Astrocyte (in vitro differentiated cells and primary cell): ENCODE measurements around the gene SYT4. TPM values are rescaled to one million over a fixed set of nuclear protein-coding genes. Genes with fewer than 3 reads are reported as not detected.
"Not testable (repeated sequence)": the region's sequence is repeated elsewhere in the genome, so short reads cannot be mapped to it uniquely, and the experiment has no call there.

Experiments
- DNase-seq: peaks from one replicate; pipeline ENCODE4 v3.0.0-alpha.2; 2010; ENCODE audit warnings: low read depth
- FAIRE-seq: peaks from 2 replicates; lab custom pipeline; 2011; peaks lifted over from hg19 to GRCh38; lab: Jason Lieb, UNC
- H2AFZ ChIP-seq: 2 replicates; pipeline ENCODE4 v1.6.0; 2012; ENCODE audit warnings: low read depth, low read length, inconsistent platforms
- H3K27ac ChIP-seq: 2 replicates; pipeline ENCODE4 v1.5.1; 2011; ENCODE audit warnings: low read depth, low read length, inconsistent platforms
- H3K27me3 ChIP-seq: 2 replicates; pipeline ENCODE4 v1.6.0; 2011; ENCODE audit warnings: low read length, inconsistent platforms; ENCODE audit not compliant: insufficient read depth
- H3K36me3 ChIP-seq: 2 replicates; pipeline ENCODE4 v1.5.1; 2011; ENCODE audit warnings: low read length, inconsistent platforms; ENCODE audit not compliant: insufficient read depth
- H3K4me1 ChIP-seq: 2 replicates; pipeline ENCODE4 v1.5.1; 2011; ENCODE audit warnings: low read length, inconsistent platforms; ENCODE audit not compliant: insufficient read depth
- H3K4me2 ChIP-seq: 2 replicates; pipeline ENCODE4 v1.6.0; 2012; ENCODE audit warnings: low read length, inconsistent platforms
- H3K4me3 ChIP-seq: 2 replicates; pipeline ENCODE4 v1.5.1; 2011; ENCODE audit warnings: low read depth, mild to moderate bottlenecking, low read length, inconsistent platforms; ENCODE audit not compliant: insufficient read depth
- H3K79me2 ChIP-seq: 2 replicates; pipeline ENCODE4 v1.6.0; 2012; ENCODE audit warnings: mild to moderate bottlenecking, low read length, inconsistent platforms; ENCODE audit not compliant: insufficient read depth
- H3K9ac ChIP-seq: 2 replicates; pipeline ENCODE4 v1.6.0; 2012; ENCODE audit warnings: mild to moderate bottlenecking, low read length, inconsistent platforms
- H3K9me3 ChIP-seq: 2 replicates; pipeline ENCODE4 v1.5.1; 2012; ENCODE audit warnings: low read depth, mild to moderate bottlenecking, low read length, inconsistent platforms; ENCODE audit not compliant: insufficient read depth
- H4K20me1 ChIP-seq: 2 replicates; pipeline ENCODE4 v1.6.0; 2012; ENCODE audit warnings: low read length, inconsistent platforms; ENCODE audit not compliant: insufficient read depth
- H3K27ac Mint-ChIP-seq: one replicate; pipeline ENCODE4 v1.8.0; 2021; ENCODE audit warnings: mild to moderate bottlenecking, mixed read lengths; ENCODE audit not compliant: unreplicated experiment
- H3K27me3 Mint-ChIP-seq: one replicate; pipeline ENCODE4 v1.8.0; 2021; ENCODE audit warnings: low read depth, mixed read lengths; ENCODE audit not compliant: unreplicated experiment
- H3K36me3 Mint-ChIP-seq: one replicate; pipeline ENCODE4 v1.8.0; 2021; ENCODE audit warnings: low read depth, mixed read lengths; ENCODE audit not compliant: unreplicated experiment
- H3K4me1 Mint-ChIP-seq: one replicate; pipeline ENCODE4 v1.8.0; 2021; ENCODE audit warnings: low read depth, mixed read lengths; ENCODE audit not compliant: unreplicated experiment
- H3K4me3 Mint-ChIP-seq: one replicate; pipeline ENCODE4 v1.8.0; 2021; ENCODE audit warnings: mild to moderate bottlenecking, moderate library complexity, mixed read lengths; ENCODE audit not compliant: unreplicated experiment
- H3K9me3 Mint-ChIP-seq: one replicate; pipeline ENCODE4 v1.8.0; 2021; ENCODE audit warnings: mild to moderate bottlenecking, mixed read lengths; ENCODE audit not compliant: unreplicated experiment
- CTCF ChIP-seq: IDR thresholded peaks from 2 replicates; pipeline ENCODE4 v1.5.1; 2011; ENCODE audit warnings: low read depth, mild to moderate bottlenecking, inconsistent platforms, low read length, moderate library complexity; ENCODE audit not compliant: insufficient read depth
- EZH2 ChIP-seq: IDR thresholded peaks from 2 replicates; pipeline ENCODE4 v1.6.1; 2012; ENCODE audit warnings: mild to moderate bottlenecking, low read length, inconsistent platforms; ENCODE audit not compliant: insufficient read depth
- total RNA-seq: library from RNA; stranded (reverse); gene quantifications from 2 replicates; pipeline ENCODE4 v1.2.1, GENCODE V29; 2021

The SYT4 gene
- total RNA-seq, 1 donor from 2014 or later, result not detected

- H3K4me2 ChIP-seq, result no peak overlapping the region
- FAIRE-seq, result no peak
Measured at GRCh38 chr18:43312891-43313290, 35.6 kb upstream of the SYT4 start.

GRCh38 chr18:43310239-43310638, 32.9 kb upstream of the SYT4 start:
- Mint-ChIP-seq H3K27me3 (no peaks in the 10 kb centered on the region), H3K36me3 (no peaks in the 10 kb centered on the region), H3K27ac (no peak overlapping the region), H3K9me3 (no peaks in the 10 kb centered on the region), H3K4me3 (no peak overlapping the region), H3K4me1 (peaks cover 9% of the 10 kb centered on the region)
- DNase-seq, result no peak
- Histone ChIP-seq H3K27ac (no peak overlapping the region), H2AFZ (no peak overlapping the region), H3K79me2 (no peaks in the 10 kb centered on the region), H3K9ac (no peak overlapping the region), H4K20me1 (no peaks in the 10 kb centered on the region), H3K27me3 (no peaks in the 10 kb centered on the region), H3K4me3 (no peak overlapping the region), H3K9me3 (no peaks in the 10 kb centered on the region), H3K4me2 (no peak overlapping the region), H3K36me3 (no peaks in the 10 kb centered on the region), H3K4me1 (no peaks in the 10 kb centered on the region)
- TF ChIP-seq CTCF (no peak), EZH2 (no peak)
- FAIRE-seq, result no peak

More at GRCh38 chr18:43312891-43313290, 35.6 kb upstream of the SYT4 start:
- DNase-seq, result peak; percentile 25
- H3K27ac ChIP-seq, result peak overlapping the region; percentile 26
- H3K27me3 ChIP-seq, result no peaks in the 10 kb centered on the region
- no peaks in the 10 kb centered on the region for H3K9me3 ChIP-seq
- TF ChIP-seq EZH2 (no peak), CTCF (no peak)
- Mint-ChIP-seq H3K4me1 (peaks cover 9% of the 10 kb centered on the region), H3K4me3 (no peak overlapping the region), H3K9me3 (no peaks in the 10 kb centered on the region), H3K27me3 (no peaks in the 10 kb centered on the region), H3K27ac (no peak overlapping the region), H3K36me3 (no peaks in the 10 kb centered on the region)
- no peak overlapping the region for H2AFZ ChIP-seq
- H3K36me3 ChIP-seq, result no peaks in the 10 kb centered on the region
- H3K4me1 ChIP-seq, result no peaks in the 10 kb centered on the region
- H3K4me3 ChIP-seq, result no peak overlapping the region
- no peaks in the 10 kb centered on the region for H4K20me1 ChIP-seq
- H3K79me2 ChIP-seq, result no peaks in the 10 kb centered on the region
- H3K9ac ChIP-seq, result no peak overlapping the region

GRCh38 chr18:43303376-43303775, 26.1 kb upstream of the SYT4 start:
- Histone ChIP-seq H3K27me3 (no peaks in the 10 kb centered on the region), H2AFZ (no peak overlapping the region), H3K4me3 (no peak overlapping the region), H4K20me1 (no peaks in the 10 kb centered on the region), H3K27ac (no peak overlapping the region), H3K9me3 (no peaks in the 10 kb centered on the region), H3K36me3 (no peaks in the 10 kb centered on the region), H3K9ac (no peak overlapping the region), H3K4me2 (no peak overlapping the region), H3K4me1 (no peaks in the 10 kb centered on the region), H3K79me2 (no peaks in the 10 kb centered on the region)
- no peak for FAIRE-seq
- H3K4me1 Mint-ChIP-seq, result no peaks in the 10 kb centered on the region
- DNase-seq, result no peak
- no peaks in the 10 kb centered on the region for H3K27me3 Mint-ChIP-seq
- no peaks in the 10 kb centered on the region for H3K9me3 Mint-ChIP-seq
- no peaks in the 10 kb centered on the region for H3K36me3 Mint-ChIP-seq
- no peak overlapping the region for H3K27ac Mint-ChIP-seq
- TF ChIP-seq CTCF (no peak), EZH2 (no peak)
- no peak overlapping the region for H3K4me3 Mint-ChIP-seq

- not testable (repeated sequence) for DNase-seq, H3K4me1 Mint-ChIP-seq, FAIRE-seq, H3K27me3 Mint-ChIP-seq, H4K20me1 ChIP-seq, H3K4me3 ChIP-seq, H3K9me3 ChIP-seq, H3K9ac ChIP-seq, H3K36me3 Mint-ChIP-seq, H3K36me3 ChIP-seq, H3K27ac ChIP-seq, H3K4me3 Mint-ChIP-seq, H3K4me2 ChIP-seq, H3K9me3 Mint-ChIP-seq, H2AFZ ChIP-seq, H3K27ac Mint-ChIP-seq, H3K27me3 ChIP-seq, H3K79me2 ChIP-seq, H3K4me1 ChIP-seq
Measured at GRCh38 chr18:43286187-43286586, 8.9 kb upstream of the SYT4 start.
